Cardiac septum (tissue), 1 donor: ENCODE data around the gene SCGB1A1. TPM values are rescaled to one million over a fixed set of nuclear protein-coding genes. Genes with fewer than 3 reads are reported as not detected.
"Not testable (repeated sequence)": the region's sequence is repeated elsewhere in the genome, so short reads cannot be mapped to it uniquely, and the experiment has no call there.

Source experiments
- DNase-seq: peaks from one replicate; pipeline ENCODE4 v3.0.0-alpha.2; 2020; ENCODE audit warnings: low spot score
- intact Hi-C: fragments of 100-400 bp; cut with DNase I; formaldehyde crosslinking; loops from one replicate; pipeline ENCODE4 v1.14.0; 2022
- total RNA-seq: library from RNA; stranded (reverse); fragmentation: NEBNext Ultra II Directional; extraction: Animal tissue kit (Norgen Biotek cat#: 25700); gene quantifications from one replicate; pipeline ENCODE4 v1.2.1, GENCODE V29; 2021
- donor health status: DM: no; HTN: no; CAD: no.

SCGB1A1 gene
- total RNA-seq, 1 donor from 2014 or later: not detected

- no peak for DNase-seq
- intact Hi-C loops: loop anchor here (5.0 kb wide), 2 partner anchors 57 to 102 kb away; no protein-coding TSS in a partner anchor
These were observed 21.2 kb downstream of the SCGB1A1 start for GRCh38 chr11:62439785-62440602.

- intact Hi-C loops: loop anchor here (5.0 kb wide), 2 partner anchors 54 to 99 kb away; no protein-coding TSS in a partner anchor
- no peak for DNase-seq
These were observed 24.8 kb downstream of the SCGB1A1 start for GRCh38 chr11:62443390-62444235.

DNA sequence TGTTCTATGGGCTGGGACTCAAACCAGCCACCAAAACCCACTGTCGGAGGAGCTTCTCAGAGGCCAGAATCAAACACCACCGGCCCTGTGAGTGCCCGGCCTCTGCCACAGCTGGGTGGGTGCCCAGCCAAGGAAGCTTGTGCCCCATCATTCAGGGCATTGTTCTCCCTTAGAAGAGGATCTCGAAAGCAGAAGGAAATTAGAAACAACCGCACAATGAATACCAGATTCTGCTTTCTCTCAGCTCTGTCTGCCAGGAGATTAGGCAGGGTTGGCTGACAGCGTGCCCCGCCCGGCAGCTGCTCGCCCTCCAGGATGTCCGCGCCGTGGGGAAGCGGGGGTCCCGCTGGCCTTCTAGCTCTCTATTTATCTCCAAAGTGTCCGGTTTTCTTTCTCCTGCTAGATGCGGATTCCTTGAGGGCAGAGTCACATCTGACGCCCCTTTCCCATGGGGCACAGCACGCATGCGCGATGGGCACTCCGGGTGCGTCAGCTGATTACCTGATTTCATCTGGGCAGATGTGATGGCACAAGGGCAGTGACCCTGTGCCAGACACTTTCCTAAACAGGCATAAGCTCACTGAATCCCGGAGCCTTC lies 25.5 kb downstream of the SCGB1A1 start:
- intact Hi-C loops: loop anchor here (5.0 kb wide), 2 partner anchors 53 to 98 kb away; no protein-coding TSS in a partner anchor
- DNase-seq: peak; percentile 79

DNA sequence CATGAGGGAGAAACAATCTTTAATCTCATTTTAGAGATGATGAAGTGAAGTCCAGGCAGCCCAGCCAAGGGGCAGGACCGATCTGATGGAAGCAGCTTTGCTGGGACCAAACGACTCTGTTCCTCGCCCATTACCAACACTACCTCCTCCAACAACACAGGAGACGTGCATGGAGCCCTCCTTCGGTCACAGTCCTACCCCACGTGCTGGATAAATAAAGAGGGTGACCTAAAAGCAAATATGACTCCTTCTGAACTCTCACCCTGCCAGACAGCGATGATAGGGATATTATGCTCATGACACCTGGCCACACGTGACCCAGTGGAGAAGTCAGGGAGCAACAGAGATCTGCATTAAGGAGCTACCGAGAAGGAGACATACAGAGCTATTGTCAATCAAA lies 26.0 kb downstream of the SCGB1A1 start:
- no peak for DNase-seq
- intact Hi-C loops: loop anchor here (5.0 kb wide), 2 partner anchors 52 to 97 kb away; no protein-coding TSS in a partner anchor

GRCh38 chr11:62445314-62445740 lies 26.5 kb downstream of the SCGB1A1 start:
- no peak for DNase-seq
- intact Hi-C loops: no loop called here

- intact Hi-C loops: no loop called here
- DNase-seq: no peak
These were observed 27.3 kb downstream of the SCGB1A1 start for GRCh38 chr11:62446091-62446490.

GRCh38 chr11:62449451-62449851 lies 30.6 kb downstream of the SCGB1A1 start:
- intact Hi-C loops: no loop called here
- DNase-seq: no peak

- intact Hi-C loops, DNase-seq: not testable (repeated sequence)
These were observed 31.1 kb downstream of the SCGB1A1 start for GRCh38 chr11:62449912-62450311.

GRCh38 chr11:62450543-62451240 lies 31.9 kb downstream of the SCGB1A1 start:
- no peak for DNase-seq
- intact Hi-C loops: no loop called here

- intact Hi-C loops: no loop called here
These were observed 32.4 kb downstream of the SCGB1A1 start for GRCh38 chr11:62451241-62451621.

DNA sequence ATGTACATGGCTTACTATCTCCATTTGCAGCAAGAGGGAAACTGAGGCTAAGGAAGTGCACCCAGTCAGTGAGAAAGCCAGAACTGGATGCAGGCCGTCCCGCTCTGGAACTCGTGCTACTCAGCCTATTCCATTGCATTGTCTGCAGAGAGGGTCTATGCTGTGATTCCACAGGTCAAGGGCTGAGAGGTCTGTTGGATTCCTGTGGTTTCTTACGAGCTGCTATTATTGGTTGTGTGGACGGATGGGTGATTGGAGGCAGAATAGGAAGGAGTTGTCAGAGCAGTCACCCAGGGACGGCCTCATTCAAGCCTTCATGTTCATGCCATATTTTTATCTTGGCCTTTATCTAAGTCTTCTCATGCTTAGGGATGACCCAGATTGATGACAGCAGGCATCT lies 33.4 kb downstream of the SCGB1A1 start:
- DNase-seq: no peak
- intact Hi-C loops: no loop called here

More at GRCh38 chr11:62451241-62451621, 32.4 kb downstream of the SCGB1A1 start:
- no peak for DNase-seq

GRCh38 chr11:62452839-62453468 lies 34.1 kb downstream of the SCGB1A1 start:
- intact Hi-C loops: no loop called here
- no peak for DNase-seq

GRCh38 chr11:62456630-62457029 lies 37.8 kb downstream of the SCGB1A1 start:
- DNase-seq: no peak
- intact Hi-C loops: no loop called here

DNA sequence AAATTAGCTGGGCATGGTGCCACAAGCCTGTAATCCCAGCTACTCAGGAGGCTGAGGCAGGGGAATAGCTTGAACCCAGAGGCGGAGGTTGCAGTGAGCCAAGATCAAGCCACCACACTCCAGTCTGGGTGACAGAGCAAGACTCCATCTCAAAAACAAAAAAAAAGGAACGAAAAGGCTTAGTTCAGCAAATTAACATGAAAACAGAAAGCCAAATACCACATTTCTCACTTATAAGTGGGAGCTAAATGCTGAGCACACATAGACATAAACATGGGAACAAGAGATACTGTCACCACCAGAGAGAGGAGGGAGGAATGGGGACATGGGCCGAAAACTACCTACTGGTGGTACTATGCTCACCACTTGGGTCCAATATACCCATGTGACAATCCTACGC lies 38.6 kb downstream of the SCGB1A1 start:
- intact Hi-C loops: no loop called here
- DNase-seq: no peak

GRCh38 chr11:62458212-62459002 lies 39.6 kb downstream of the SCGB1A1 start:
- intact Hi-C loops: no loop called here
- no peak for DNase-seq

- no peak for DNase-seq
- intact Hi-C loops: no loop called here
These were observed 40.2 kb downstream of the SCGB1A1 start for GRCh38 chr11:62459080-62459479.

GRCh38 chr11:62461740-62462507 lies 43.1 kb downstream of the SCGB1A1 start:
- intact Hi-C loops: no loop called here
- no peak for DNase-seq
